ENCODE data around the gene AGPAT2. TPM values are rescaled to one million over a fixed set of nuclear protein-coding genes. Genes with fewer than 3 reads are reported as not detected.
"Not testable (repeated sequence)": the region's sequence is repeated elsewhere in the genome, so short reads cannot be mapped to it uniquely, and the experiment has no call there.

The AGPAT2 gene
- total and polyA plus RNA-seq, 7 experiments from 2014 or later: 2.3 to 20.6 (median 12.0) TPM

GRCh38 chr9:136643596-136644342 is 43.5 kb downstream of the AGPAT2 start:
- peaks cover 10% of the 10 kb centered on the region in 2 donors for H3K4me1 ChIP-seq (ENCODE audit: control insufficient read depth in 2 of 2, insufficient read depth in 2 of 2, low read length in 2 of 2)

GRCh38 chr9:136642439-136642921 is 44.8 kb downstream of the AGPAT2 start:
- POLR2A ChIA-PET: no interaction called here
- Mint-ChIP-seq H3K9me3 (peaks cover 0 to 3% (median 0%) of the 10 kb centered on the region in 11 donors), H3K27ac (no peak overlapping the region), H3K27me3 (peaks cover 8 to 23% (median 21%) of the 10 kb centered on the region in 5 donors), H3K4me1 (peaks cover 0 to 3% (median 0%) of the 10 kb centered on the region in 7 donors), H3K4me3 (no peak overlapping the region), H3K36me3 (no peaks in the 10 kb centered on the region)
- Histone ChIP-seq H3K27ac (ENCODE audit: low read depth, low read length) (no peak overlapping the region), H3K4me1 (ENCODE audit: control insufficient read depth in 2 of 2, insufficient read depth in 2 of 2, low read length in 2 of 2) (peaks cover 10% of the 10 kb centered on the region in 2 donors), H3K4me3 (ENCODE audit: low read length) (no peak overlapping the region), H3K9me3 (ENCODE audit: control insufficient read depth in 2 of 3, low read length in 3 of 3) (no peaks in the 10 kb centered on the region), H3K27me3 (ENCODE audit: control insufficient read depth in 2 of 2, insufficient read depth in 2 of 2, low read length in 2 of 2) (peaks cover 0 to 13% of the 10 kb centered on the region in 2 donors), H3K36me3 (ENCODE audit: control insufficient read depth in 2 of 3, insufficient read depth in 3 of 3, low read length in 3 of 3) (no peaks in the 10 kb centered on the region)
- DNase-seq (no peak), ATAC-seq (no peak)
- CTCF ChIA-PET: interaction anchor here (0.6 kb wide), 2 partner anchors 9 to 881 kb away, joined by 3 read pairs; no protein-coding TSS in a partner anchor
- intact Hi-C loops (cut with micrococcal nuclease): no loop called here

More at GRCh38 chr9:136643596-136644342, 43.5 kb downstream of the AGPAT2 start:
- no peak overlapping the region for H3K27ac ChIP-seq (ENCODE audit: low read depth, low read length)
- H3K27ac Mint-ChIP-seq: no peak overlapping the region
- ChIA-PET POLR2A (interaction anchor here (0.7 kb wide), 1 partner anchor 152 kb away, joined by 3 read pairs; no protein-coding TSS in a partner anchor), CTCF (interaction anchor here (0.5 to 1.2 kb wide), 2 partner anchors 156 to 331 kb away, joined by 3 read pairs; no protein-coding TSS in a partner anchor)
- H3K4me1 Mint-ChIP-seq: peaks cover 0 to 3% (median 0%) of the 10 kb centered on the region in 7 donors
- no peak overlapping the region for H3K4me3 ChIP-seq (ENCODE audit: low read length)
- peak overlapping the region in 3 of 10 donors; percentile 2 to 47 (median 19) for H3K4me3 Mint-ChIP-seq
- H3K9me3 Mint-ChIP-seq: peaks cover 0 to 3% (median 0%) of the 10 kb centered on the region in 11 donors
- intact Hi-C loops (cut with micrococcal nuclease): loop anchor here (1.0 to 2.0 kb wide), 3 partner anchors 13 to 243 kb away; partner anchors contain the start of gene SNAPC4 (in 1 of the 2)
- peak; percentile 14 for ATAC-seq
- H3K9me3 ChIP-seq (ENCODE audit: control insufficient read depth in 2 of 3, low read length in 3 of 3): no peaks in the 10 kb centered on the region
- H3K27me3 Mint-ChIP-seq: peaks cover 11 to 29% (median 24%) of the 10 kb centered on the region in 5 donors
- H3K36me3 ChIP-seq (ENCODE audit: control insufficient read depth in 2 of 3, insufficient read depth in 3 of 3, low read length in 3 of 3): no peaks in the 10 kb centered on the region
- no peaks in the 10 kb centered on the region for H3K36me3 Mint-ChIP-seq
- DNase-seq: no peak
- peaks cover 0 to 13% of the 10 kb centered on the region in 2 donors for H3K27me3 ChIP-seq (ENCODE audit: control insufficient read depth in 2 of 2, insufficient read depth in 2 of 2, low read length in 2 of 2)

- H3K27me3 ChIP-seq (ENCODE audit: control insufficient read depth in 2 of 2, insufficient read depth in 2 of 2, low read length in 2 of 2): peaks cover 0 to 13% of the 10 kb centered on the region in 2 donors
- intact Hi-C loops (cut with micrococcal nuclease): no loop called here
- POLR2A ChIA-PET: interaction anchor here (0.7 kb wide), 1 partner anchor 33 kb away, joined by 4 read pairs; no protein-coding TSS in a partner anchor
Measured at GRCh38 chr9:136640171-136641111, 46.8 kb downstream of the AGPAT2 start.

GRCh38 chr9:136634904-136635303 is 52.4 kb downstream of the AGPAT2 start:
- no peak overlapping the region for H3K4me3 ChIP-seq (ENCODE audit: low read length)
- no peaks in the 10 kb centered on the region for H3K27me3 ChIP-seq (ENCODE audit: control insufficient read depth in 2 of 2, insufficient read depth in 2 of 2, low read length in 2 of 2)
- peaks cover 0 to 9% of the 10 kb centered on the region in 2 donors for H3K4me1 ChIP-seq (ENCODE audit: control insufficient read depth in 2 of 2, insufficient read depth in 2 of 2, low read length in 2 of 2)
- peaks cover 0 to 1% (median 0%) of the 10 kb centered on the region in 11 donors for H3K9me3 Mint-ChIP-seq
- H3K36me3 ChIP-seq (ENCODE audit: control insufficient read depth in 2 of 3, insufficient read depth in 3 of 3, low read length in 3 of 3): no peaks in the 10 kb centered on the region
- POLR2A ChIA-PET: interaction anchor here (2.3 kb wide), 1 partner anchor 96 kb away, joined by 5 read pairs; no protein-coding TSS in a partner anchor
- ATAC-seq (no peak), DNase-seq (no peak)
- no peaks in the 10 kb centered on the region for H3K27me3 Mint-ChIP-seq
- intact Hi-C loops (cut with micrococcal nuclease): loop anchor here (5.0 kb wide), 2 partner anchors 233 to 323 kb away; partner anchors contain the start of gene SNAPC4 (in 1 of the 2)
- CTCF ChIA-PET: interaction anchor here (0.8 to 1.6 kb wide), 3 partner anchors 23 to 150 kb away, joined by 3 to 7 read pairs (median 4); no protein-coding TSS in a partner anchor
- H3K27ac Mint-ChIP-seq: peak overlapping the region in 1 of 9 donors; percentile 20
- no peak overlapping the region for H3K27ac ChIP-seq (ENCODE audit: low read depth, low read length)
- no peak overlapping the region for H3K4me3 Mint-ChIP-seq
- no peaks in the 10 kb centered on the region for H3K4me1 Mint-ChIP-seq
- no peaks in the 10 kb centered on the region for H3K9me3 ChIP-seq (ENCODE audit: control insufficient read depth in 2 of 3, low read length in 3 of 3)
- no peaks in the 10 kb centered on the region for H3K36me3 Mint-ChIP-seq

More at GRCh38 chr9:136640171-136641111, 46.8 kb downstream of the AGPAT2 start:
- ATAC-seq: no peak
- peaks cover 10% of the 10 kb centered on the region in 2 donors for H3K4me1 ChIP-seq (ENCODE audit: control insufficient read depth in 2 of 2, insufficient read depth in 2 of 2, low read length in 2 of 2)
- CTCF ChIA-PET: no interaction called here
- H3K4me3 Mint-ChIP-seq: no peak overlapping the region
- H3K27ac Mint-ChIP-seq: peak overlapping the region in 1 of 9 donors; percentile 46
- H3K27me3 Mint-ChIP-seq: peaks cover 8 to 16% (median 15%) of the 10 kb centered on the region in 5 donors
- no peak overlapping the region for H3K4me3 ChIP-seq (ENCODE audit: low read length)
- no peaks in the 10 kb centered on the region for H3K9me3 ChIP-seq (ENCODE audit: control insufficient read depth in 2 of 3, low read length in 3 of 3)
- H3K4me1 Mint-ChIP-seq: peaks cover 0 to 3% (median 0%) of the 10 kb centered on the region in 7 donors
- H3K36me3 Mint-ChIP-seq: no peaks in the 10 kb centered on the region
- H3K9me3 Mint-ChIP-seq: peaks cover 0 to 3% (median 0%) of the 10 kb centered on the region in 11 donors
- DNase-seq: no peak
- H3K36me3 ChIP-seq (ENCODE audit: control insufficient read depth in 2 of 3, insufficient read depth in 3 of 3, low read length in 3 of 3): no peaks in the 10 kb centered on the region
- no peak overlapping the region for H3K27ac ChIP-seq (ENCODE audit: low read depth, low read length)

- H3K4me1 Mint-ChIP-seq; POLR2A ChIA-PET; H3K9me3 Mint-ChIP-seq; H3K4me3 ChIP-seq (ENCODE audit: low read length); H3K36me3 Mint-ChIP-seq; ATAC-seq; DNase-seq; H3K4me3 Mint-ChIP-seq; H3K27ac ChIP-seq (ENCODE audit: low read depth, low read length); H3K27ac Mint-ChIP-seq; H3K27me3 Mint-ChIP-seq; H3K36me3 ChIP-seq (ENCODE audit: control insufficient read depth in 2 of 3, insufficient read depth in 3 of 3, low read length in 3 of 3); H3K27me3 ChIP-seq (ENCODE audit: control insufficient read depth in 2 of 2, insufficient read depth in 2 of 2, low read length in 2 of 2); H3K9me3 ChIP-seq (ENCODE audit: control insufficient read depth in 2 of 3, low read length in 3 of 3); H3K4me1 ChIP-seq (ENCODE audit: control insufficient read depth in 2 of 2, insufficient read depth in 2 of 2, low read length in 2 of 2): not testable (repeated sequence)
- CTCF ChIA-PET: interaction anchor here (1.0 to 1.4 kb wide), 4 partner anchors 24 to 146 kb away, joined by 3 to 55 read pairs (median 4); no protein-coding TSS in a partner anchor
- intact Hi-C loops (cut with micrococcal nuclease): loop anchor here (5.0 kb wide), 2 partner anchors 230 to 320 kb away; partner anchors contain the start of gene SNAPC4 (in 1 of the 2)
Measured at GRCh38 chr9:136632491-136633106, 54.7 kb downstream of the AGPAT2 start.

All from naive thymus-derived CD4-positive, alpha-beta T cell (primary cell).